ENCODE data around the gene ALG2.

The ALG2 gene

GRCh38 chr9:99177576-99178366, 44.0 kb downstream of the ALG2 start:
- no peaks in the 10 kb centered on the region for H3K9me3 ChIP-seq (ENCODE audit: control insufficient read depth in 2 of 2, low read length in 2 of 2)
- no peaks in the 10 kb centered on the region for H3K27me3 ChIP-seq (ENCODE audit: control insufficient read depth in 2 of 2, insufficient read depth in 2 of 2, low read length in 2 of 2)
- H3K9ac ChIP-seq (ENCODE audit: low read depth in 1 of 2, low read length in 2 of 2), result no peak overlapping the region
- no peaks in the 10 kb centered on the region for H3K4me1 ChIP-seq (ENCODE audit: control insufficient read depth in 2 of 2, insufficient read depth in 2 of 2, low read length in 2 of 2)
- H3K27ac ChIP-seq (ENCODE audit: low read depth in 2 of 2, low read length in 2 of 2), result no peak overlapping the region
- H3K36me3 ChIP-seq (ENCODE audit: control insufficient read depth in 2 of 2, insufficient read depth in 2 of 2, low read length in 2 of 2), result no peaks in the 10 kb centered on the region
- H3K4me3 ChIP-seq (ENCODE audit: low read length in 2 of 2), result no peak overlapping the region

GRCh38 chr9:99176527-99177013, 45.2 kb downstream of the ALG2 start:
- H3K27ac ChIP-seq (ENCODE audit: low read depth in 2 of 2, low read length in 2 of 2), result no peak overlapping the region
- H3K9me3 ChIP-seq (ENCODE audit: control insufficient read depth in 2 of 2, low read length in 2 of 2), result no peaks in the 10 kb centered on the region
- no peaks in the 10 kb centered on the region for H3K4me1 ChIP-seq (ENCODE audit: control insufficient read depth in 2 of 2, insufficient read depth in 2 of 2, low read length in 2 of 2)
- H3K27me3 ChIP-seq (ENCODE audit: control insufficient read depth in 2 of 2, insufficient read depth in 2 of 2, low read length in 2 of 2), result no peaks in the 10 kb centered on the region
- no peak overlapping the region for H3K4me3 ChIP-seq (ENCODE audit: low read length in 2 of 2)
- H3K9ac ChIP-seq (ENCODE audit: low read depth in 1 of 2, low read length in 2 of 2), result no peak overlapping the region
- H3K36me3 ChIP-seq (ENCODE audit: control insufficient read depth in 2 of 2, insufficient read depth in 2 of 2, low read length in 2 of 2), result no peaks in the 10 kb centered on the region

- Histone ChIP-seq H3K9ac (ENCODE audit: low read depth in 1 of 2, low read length in 2 of 2) (no peak overlapping the region), H3K36me3 (ENCODE audit: control insufficient read depth in 2 of 2, insufficient read depth in 2 of 2, low read length in 2 of 2) (no peaks in the 10 kb centered on the region), H3K9me3 (ENCODE audit: control insufficient read depth in 2 of 2, low read length in 2 of 2) (no peaks in the 10 kb centered on the region), H3K4me3 (ENCODE audit: low read length in 2 of 2) (no peak overlapping the region), H3K27me3 (ENCODE audit: control insufficient read depth in 2 of 2, insufficient read depth in 2 of 2, low read length in 2 of 2) (no peaks in the 10 kb centered on the region), H3K4me1 (ENCODE audit: control insufficient read depth in 2 of 2, insufficient read depth in 2 of 2, low read length in 2 of 2) (no peaks in the 10 kb centered on the region), H3K27ac (ENCODE audit: low read depth in 2 of 2, low read length in 2 of 2) (no peak overlapping the region)
Measured at GRCh38 chr9:99173570-99174504, 47.9 kb downstream of the ALG2 start.

GRCh38 chr9:99172124-99173091, 49.3 kb downstream of the ALG2 start:
- Histone ChIP-seq H3K27me3 (ENCODE audit: control insufficient read depth in 2 of 2, insufficient read depth in 2 of 2, low read length in 2 of 2) (peaks cover 0 to 3% of the 10 kb centered on the region in 2 donors), H3K4me3 (ENCODE audit: low read length in 2 of 2) (no peak overlapping the region), H3K27ac (ENCODE audit: low read depth in 2 of 2, low read length in 2 of 2) (no peak overlapping the region), H3K9me3 (ENCODE audit: control insufficient read depth in 2 of 2, low read length in 2 of 2) (no peaks in the 10 kb centered on the region), H3K4me1 (ENCODE audit: control insufficient read depth in 2 of 2, insufficient read depth in 2 of 2, low read length in 2 of 2) (no peaks in the 10 kb centered on the region), H3K9ac (ENCODE audit: low read depth in 1 of 2, low read length in 2 of 2) (no peak overlapping the region), H3K36me3 (ENCODE audit: control insufficient read depth in 2 of 2, insufficient read depth in 2 of 2, low read length in 2 of 2) (no peaks in the 10 kb centered on the region)

- no peak overlapping the region for H3K27ac ChIP-seq (ENCODE audit: low read depth in 2 of 2, low read length in 2 of 2)
- H3K4me1 ChIP-seq (ENCODE audit: control insufficient read depth in 2 of 2, insufficient read depth in 2 of 2, low read length in 2 of 2), result no peaks in the 10 kb centered on the region
- H3K27me3 ChIP-seq (ENCODE audit: control insufficient read depth in 2 of 2, insufficient read depth in 2 of 2, low read length in 2 of 2), result peaks cover 0 to 3% of the 10 kb centered on the region in 2 donors
- H3K4me3 ChIP-seq (ENCODE audit: low read length in 2 of 2), result no peak overlapping the region
- H3K36me3 ChIP-seq (ENCODE audit: control insufficient read depth in 2 of 2, insufficient read depth in 2 of 2, low read length in 2 of 2), result no peaks in the 10 kb centered on the region
- H3K9me3 ChIP-seq (ENCODE audit: control insufficient read depth in 2 of 2, low read length in 2 of 2), result no peaks in the 10 kb centered on the region
- no peak overlapping the region for H3K9ac ChIP-seq (ENCODE audit: low read depth in 1 of 2, low read length in 2 of 2)
Measured at GRCh38 chr9:99171225-99172123, 50.3 kb downstream of the ALG2 start.

GRCh38 chr9:99169982-99170761, 51.6 kb downstream of the ALG2 start:
- H3K4me3 ChIP-seq (ENCODE audit: low read length in 2 of 2), result no peak overlapping the region
- peaks cover 0 to 3% of the 10 kb centered on the region in 2 donors for H3K27me3 ChIP-seq (ENCODE audit: control insufficient read depth in 2 of 2, insufficient read depth in 2 of 2, low read length in 2 of 2)
- no peaks in the 10 kb centered on the region for H3K9me3 ChIP-seq (ENCODE audit: control insufficient read depth in 2 of 2, low read length in 2 of 2)
- H3K36me3 ChIP-seq (ENCODE audit: control insufficient read depth in 2 of 2, insufficient read depth in 2 of 2, low read length in 2 of 2), result no peaks in the 10 kb centered on the region
- no peak overlapping the region for H3K9ac ChIP-seq (ENCODE audit: low read depth in 1 of 2, low read length in 2 of 2)
- H3K27ac ChIP-seq (ENCODE audit: low read depth in 2 of 2, low read length in 2 of 2), result no peak overlapping the region
- no peaks in the 10 kb centered on the region for H3K4me1 ChIP-seq (ENCODE audit: control insufficient read depth in 2 of 2, insufficient read depth in 2 of 2, low read length in 2 of 2)

- Histone ChIP-seq H3K4me3 (ENCODE audit: low read length in 2 of 2) (no peak overlapping the region), H3K9ac (ENCODE audit: low read depth in 1 of 2, low read length in 2 of 2) (no peak overlapping the region), H3K27me3 (ENCODE audit: control insufficient read depth in 2 of 2, insufficient read depth in 2 of 2, low read length in 2 of 2) (peaks cover 0 to 3% of the 10 kb centered on the region in 2 donors), H3K27ac (ENCODE audit: low read depth in 2 of 2, low read length in 2 of 2) (no peak overlapping the region), H3K4me1 (ENCODE audit: control insufficient read depth in 2 of 2, insufficient read depth in 2 of 2, low read length in 2 of 2) (no peaks in the 10 kb centered on the region), H3K9me3 (ENCODE audit: control insufficient read depth in 2 of 2, low read length in 2 of 2) (no peaks in the 10 kb centered on the region), H3K36me3 (ENCODE audit: control insufficient read depth in 2 of 2, insufficient read depth in 2 of 2, low read length in 2 of 2) (no peaks in the 10 kb centered on the region)
Measured at GRCh38 chr9:99169086-99169485, 52.7 kb downstream of the ALG2 start.

GRCh38 chr9:99167694-99168093, 54.0 kb downstream of the ALG2 start:
- Histone ChIP-seq H3K9ac (ENCODE audit: low read depth in 1 of 2, low read length in 2 of 2) (no peak overlapping the region), H3K4me3 (ENCODE audit: low read length in 2 of 2) (no peak overlapping the region), H3K36me3 (ENCODE audit: control insufficient read depth in 2 of 2, insufficient read depth in 2 of 2, low read length in 2 of 2) (no peaks in the 10 kb centered on the region), H3K27me3 (ENCODE audit: control insufficient read depth in 2 of 2, insufficient read depth in 2 of 2, low read length in 2 of 2) (peaks cover 0 to 3% of the 10 kb centered on the region in 2 donors), H3K27ac (ENCODE audit: low read depth in 2 of 2, low read length in 2 of 2) (no peak overlapping the region), H3K4me1 (ENCODE audit: control insufficient read depth in 2 of 2, insufficient read depth in 2 of 2, low read length in 2 of 2) (no peaks in the 10 kb centered on the region), H3K9me3 (ENCODE audit: control insufficient read depth in 2 of 2, low read length in 2 of 2) (no peaks in the 10 kb centered on the region)
